SJSA1 (cell line): ENCODE data around the gene CCNQ. TPM values are rescaled to one million over a fixed set of nuclear protein-coding genes. Genes with fewer than 3 reads are reported as not detected.
"Not testable (repeated sequence)": the region's sequence is repeated elsewhere in the genome, so short reads cannot be mapped to it uniquely, and the experiment has no call there.

Experiments used
- DNase-seq, 2 experiments: peaks; one replicate each; pipeline ENCODE4 v3.0.0-alpha.2; 2015 to 2020; ENCODE audit warnings: low spot score in 2 of 2, low read depth in 1 of 2
- H3K27ac ChIP-seq: fragments of 250-450 bp; sonication (Bioruptor Pico); 2 replicates; pipeline ENCODE4 v1.5.1; 2020; ENCODE audit warnings: mild to moderate bottlenecking, moderate library complexity
- H3K27me3 ChIP-seq: fragments of 250-450 bp; sonication (Bioruptor Pico); replicated peaks from 2 replicates; pipeline ENCODE4 v1.5.1; 2020; ENCODE audit warnings: mild to moderate bottlenecking, moderate library complexity
- H3K36me3 ChIP-seq: fragments of 250-450 bp; sonication (Bioruptor Pico); 2 replicates; pipeline ENCODE4 v1.5.1; 2020; ENCODE audit warnings: mild to moderate bottlenecking
- H3K4me1 ChIP-seq: fragments of 250-450 bp; sonication (Bioruptor Pico); replicated peaks from 2 replicates; pipeline ENCODE4 v1.6.1; 2021; ENCODE audit warnings: mild to moderate bottlenecking
- H3K4me3 ChIP-seq: fragments of 250-450 bp; sonication (Bioruptor Pico); 2 replicates; pipeline ENCODE4 v1.5.1; 2020; ENCODE audit warnings: mild to moderate bottlenecking
- H3K9me3 ChIP-seq: fragments of 250-450 bp; sonication (Bioruptor Pico); replicated peaks from 2 replicates; pipeline ENCODE4 v1.5.1; 2020; ENCODE audit warnings: mild to moderate bottlenecking
- total RNA-seq: library from RNA; depleted of rRNA; stranded (reverse); fragments of >200 nt; shearing (Covaris generic); gene quantifications from 2 replicates; pipeline ENCODE4 v1.2.3, GENCODE V29; 2014

Gene CCNQ
- total RNA-seq, 1 experiment from 2014 or later: 39.9 TPM

- Histone ChIP-seq H3K9me3 (no peaks in the 10 kb centered on the region), H3K36me3 (no peaks in the 10 kb centered on the region), H3K4me1 (no peaks in the 10 kb centered on the region), H3K27me3 (no peaks in the 10 kb centered on the region), H3K4me3 (no peak overlapping the region), H3K27ac (no peak overlapping the region)
- no peak for DNase-seq
These were observed 23.8 kb upstream of the CCNQ start for GRCh38 chrX:153622661-153623309.

DNA sequence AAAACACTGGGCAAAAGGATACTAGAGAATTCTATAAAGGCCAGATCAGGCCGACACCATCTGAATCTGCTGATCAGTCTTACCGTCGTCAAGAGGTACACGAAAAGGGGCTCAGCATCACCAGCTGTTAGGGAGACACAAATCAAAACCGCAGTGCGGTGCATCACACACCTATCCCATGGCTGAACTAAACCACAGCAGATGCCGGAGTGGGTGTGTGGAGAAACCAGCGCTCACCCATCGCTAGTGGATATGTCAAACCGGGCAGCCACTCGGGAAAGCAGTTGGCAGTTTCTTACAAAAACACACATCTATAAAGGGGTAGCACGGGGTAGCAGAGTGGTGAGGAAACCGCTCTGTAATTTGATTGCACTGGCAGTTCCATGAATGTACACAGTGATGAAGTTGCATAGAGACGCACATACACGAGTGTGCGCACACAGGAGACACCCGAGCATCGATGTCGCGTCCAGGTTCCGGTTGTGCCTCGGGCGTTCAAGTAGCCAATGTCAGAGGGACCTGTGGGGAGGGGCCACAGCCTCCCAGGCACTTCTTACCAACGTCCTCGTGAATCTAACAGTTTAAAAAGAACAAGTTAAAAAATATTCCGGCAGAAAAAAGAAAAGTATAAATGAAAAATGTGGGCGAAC lies 23.1 kb upstream of the CCNQ start:
- Histone ChIP-seq H3K27me3 (no peaks in the 10 kb centered on the region; the same call in 1 of the 2 replicates), H3K4me3 (no peak overlapping the region), H3K4me1 (no peaks in the 10 kb centered on the region), H3K27ac (no peak overlapping the region), H3K36me3 (no peaks in the 10 kb centered on the region), H3K9me3 (no peaks in the 10 kb centered on the region)
- no peak for DNase-seq

DNA sequence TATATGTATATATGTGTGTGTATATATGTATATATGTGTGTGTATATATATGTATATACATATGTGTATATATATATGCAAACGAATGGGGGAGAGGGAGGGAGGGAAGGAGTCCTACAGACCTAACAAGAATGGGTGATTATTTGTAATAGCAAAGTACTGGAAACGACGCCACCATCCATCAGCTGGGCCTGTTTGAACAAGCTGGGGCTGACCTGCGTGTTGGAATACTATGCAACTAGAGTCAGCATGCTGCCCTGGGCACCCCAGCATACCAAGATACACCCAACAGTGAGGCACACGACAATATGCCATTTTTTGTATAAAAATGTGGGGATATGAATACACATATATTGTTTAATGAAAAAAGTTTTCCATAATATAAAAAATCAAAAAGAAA lies 21.6 kb upstream of the CCNQ start:
- no peak for DNase-seq
- Histone ChIP-seq H3K9me3 (no peaks in the 10 kb centered on the region), H3K36me3 (no peaks in the 10 kb centered on the region), H3K4me1 (no peaks in the 10 kb centered on the region), H3K27me3 (no peaks in the 10 kb centered on the region; the same call in 1 of the 2 replicates), H3K27ac (no peak overlapping the region), H3K4me3 (no peak overlapping the region)

DNA sequence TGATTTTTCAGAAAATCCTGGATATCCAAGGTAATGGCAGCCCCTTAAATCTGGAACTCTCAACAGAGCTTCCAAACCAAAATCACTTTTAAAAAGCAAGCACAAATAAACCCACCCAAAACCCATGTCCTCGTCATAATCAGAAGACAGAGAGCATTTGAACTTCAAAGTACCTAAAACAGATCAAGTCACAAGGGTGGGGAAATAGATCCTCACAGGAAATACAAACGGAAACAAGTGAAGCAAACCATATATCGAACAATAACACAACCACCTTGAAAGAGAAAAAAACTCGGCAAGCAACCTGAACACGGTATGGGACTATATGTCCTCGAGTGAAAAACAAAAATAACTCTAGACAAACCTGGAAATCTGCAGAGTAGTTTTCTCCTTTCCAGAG lies 15.9 kb upstream of the CCNQ start:
- Histone ChIP-seq H3K36me3 (no peaks in the 10 kb centered on the region), H3K9me3 (no peaks in the 10 kb centered on the region), H3K4me1 (no peaks in the 10 kb centered on the region; the same call in 1 of the 2 replicates), H3K4me3 (no peak overlapping the region), H3K27me3 (peaks cover 4% of the 10 kb centered on the region), H3K27ac (no peak overlapping the region)
- no peak for DNase-seq

GRCh38 chrX:153612413-153612812 lies 13.5 kb upstream of the CCNQ start:
- no peaks in the 10 kb centered on the region; the same call in 1 of the 2 replicates for H3K4me1 ChIP-seq
- no peaks in the 10 kb centered on the region for H3K36me3 ChIP-seq
- no peaks in the 10 kb centered on the region for H3K9me3 ChIP-seq
- DNase-seq: no peak
- peaks cover 4% of the 10 kb centered on the region for H3K27me3 ChIP-seq
- H3K4me3 ChIP-seq: no peak overlapping the region
- no peak overlapping the region for H3K27ac ChIP-seq

DNA sequence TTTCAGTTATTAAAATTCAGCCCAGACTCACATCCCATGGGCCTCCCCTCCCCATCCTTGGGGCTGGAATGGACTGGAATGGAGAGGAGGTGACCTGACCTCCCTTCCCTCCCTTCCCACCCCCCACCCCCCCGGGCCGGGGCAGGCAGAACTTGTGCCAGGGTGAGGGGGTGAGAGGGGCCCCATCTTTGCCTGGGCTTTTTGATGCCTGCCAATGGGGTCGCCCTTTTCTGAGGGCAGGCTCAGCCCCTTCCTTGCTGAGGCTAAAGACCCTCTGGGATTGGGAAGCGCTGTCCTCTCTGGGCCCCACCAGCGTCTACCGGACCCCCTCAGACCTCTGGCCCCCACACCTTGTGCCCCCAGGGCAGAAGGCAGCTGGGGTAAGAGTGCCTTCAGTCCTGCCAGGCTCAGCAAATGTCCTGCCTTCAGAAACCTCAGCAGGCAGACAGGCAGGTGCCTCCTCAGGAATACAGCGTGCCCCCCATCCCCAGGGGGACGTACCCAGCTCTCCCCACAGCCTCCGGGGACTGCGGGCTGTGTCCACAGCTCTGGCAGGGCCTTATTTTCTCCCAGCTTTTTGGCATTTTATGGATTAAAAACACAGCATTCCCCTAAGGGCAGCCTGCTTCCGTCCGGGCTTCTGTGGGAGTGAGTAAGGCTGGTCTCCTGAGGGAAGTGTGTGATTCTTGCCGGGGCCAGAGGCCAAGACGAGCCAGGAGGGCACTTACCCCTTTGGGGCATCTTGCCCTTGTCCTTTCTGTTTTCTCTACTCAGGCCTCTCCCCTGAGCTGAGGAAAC lies 12.6 kb upstream of the CCNQ start:
- H3K27ac ChIP-seq: no peak overlapping the region
- peaks cover 4% of the 10 kb centered on the region for H3K27me3 ChIP-seq
- H3K4me3 ChIP-seq: no peak overlapping the region
- no peaks in the 10 kb centered on the region for H3K9me3 ChIP-seq
- no peaks in the 10 kb centered on the region; the same call in 1 of the 2 replicates for H3K4me1 ChIP-seq
- no peak for DNase-seq
- no peaks in the 10 kb centered on the region for H3K36me3 ChIP-seq

DNA sequence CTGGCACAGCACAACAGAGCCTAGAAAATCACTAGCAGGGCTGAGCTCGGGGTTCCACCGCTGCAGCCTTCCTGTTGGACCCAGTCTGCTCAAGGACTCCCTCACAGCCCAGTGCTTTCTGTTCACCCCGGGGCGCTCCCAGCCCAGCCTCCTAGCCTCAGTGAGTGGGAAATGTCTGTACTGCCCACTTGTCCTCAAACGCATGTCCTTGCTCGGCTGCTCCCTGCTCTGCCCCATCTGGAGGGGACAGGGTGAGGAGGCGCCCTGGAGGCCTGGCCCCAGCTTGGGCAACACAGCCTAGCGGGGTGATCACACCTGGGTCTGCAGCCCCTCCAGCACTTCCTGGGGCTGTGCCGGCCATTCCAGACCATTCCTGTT lies 11.9 kb upstream of the CCNQ start:
- Histone ChIP-seq H3K4me3 (no peak overlapping the region), H3K27me3 (peaks cover 4% of the 10 kb centered on the region), H3K4me1 (no peaks in the 10 kb centered on the region; the same call in 1 of the 2 replicates), H3K9me3 (no peaks in the 10 kb centered on the region), H3K27ac (no peak overlapping the region), H3K36me3 (no peaks in the 10 kb centered on the region)
- DNase-seq: no peak

DNA sequence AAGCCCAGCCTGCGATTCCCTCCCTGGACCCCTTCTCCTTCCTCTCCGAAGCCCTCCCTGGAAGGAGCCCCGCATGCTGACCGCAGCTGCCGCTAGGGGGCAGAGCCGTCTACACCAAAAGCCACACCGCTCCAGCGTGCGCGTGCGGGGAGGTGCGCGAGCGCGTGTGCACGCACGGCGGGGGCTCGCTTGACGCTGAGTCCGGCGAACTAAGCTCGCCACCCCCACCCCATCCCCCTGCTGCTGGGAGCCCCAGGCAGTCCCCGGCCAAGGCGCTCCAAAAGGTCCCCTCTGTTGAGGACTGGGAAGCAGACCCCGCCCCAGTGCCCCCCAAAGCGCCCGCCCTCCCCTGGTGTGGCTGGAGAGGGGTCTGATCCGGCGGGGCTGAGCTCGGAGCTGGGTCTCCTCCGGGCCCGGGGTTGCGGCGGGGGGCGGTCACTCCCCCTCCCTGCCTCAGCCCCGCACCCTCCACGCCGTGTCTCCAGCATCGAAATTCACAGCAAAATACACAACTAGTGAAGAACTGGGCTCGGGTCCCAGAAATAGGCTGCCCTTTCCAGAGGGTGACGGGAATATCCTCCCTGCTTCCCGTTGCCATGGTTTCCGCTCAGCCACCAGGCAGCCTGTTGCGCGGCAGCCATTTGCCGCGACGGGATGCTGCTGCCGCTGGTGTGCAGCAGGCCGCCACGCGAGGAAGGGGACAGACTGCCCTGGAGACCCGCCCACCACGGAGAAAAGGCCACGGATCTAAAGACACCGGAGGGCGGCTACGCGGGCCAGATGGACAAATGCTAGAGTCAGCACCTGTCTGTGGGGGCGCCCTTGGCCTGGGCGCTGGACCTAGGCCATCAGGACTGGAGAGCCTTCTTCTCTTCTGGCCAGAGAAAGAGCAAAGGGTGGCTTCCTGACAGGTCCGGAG lies 11.2 kb upstream of the CCNQ start:
- H3K4me3 ChIP-seq: no peak overlapping the region
- peaks cover 3% of the 10 kb centered on the region for H3K27me3 ChIP-seq
- no peak overlapping the region for H3K27ac ChIP-seq
- DNase-seq: peak; percentile 35 to 64
- H3K4me1 ChIP-seq: no peaks in the 10 kb centered on the region; the same call in 1 of the 2 replicates
- H3K36me3 ChIP-seq: no peaks in the 10 kb centered on the region
- no peaks in the 10 kb centered on the region for H3K9me3 ChIP-seq

- no peak overlapping the region for H3K27ac ChIP-seq
- no peak for DNase-seq
- H3K9me3 ChIP-seq: no peaks in the 10 kb centered on the region
- no peaks in the 10 kb centered on the region; the same call in 1 of the 2 replicates for H3K27me3 ChIP-seq
- no peaks in the 10 kb centered on the region for H3K36me3 ChIP-seq
- no peak overlapping the region for H3K4me3 ChIP-seq
- H3K4me1 ChIP-seq: no peaks in the 10 kb centered on the region; the same call in 1 of the 2 replicates
These were observed 9.9 kb upstream of the CCNQ start for GRCh38 chrX:153608806-153609205.

- Histone ChIP-seq H3K36me3 (no peaks in the 10 kb centered on the region), H3K9me3 (no peaks in the 10 kb centered on the region), H3K4me3 (no peak overlapping the region), H3K27me3 (no peaks in the 10 kb centered on the region; the same call in 1 of the 2 replicates), H3K4me1 (no peaks in the 10 kb centered on the region; the same call in 1 of the 2 replicates), H3K27ac (no peak overlapping the region)
- DNase-seq: no peak
These were observed 9.4 kb upstream of the CCNQ start for GRCh38 chrX:153608376-153608775.

DNA sequence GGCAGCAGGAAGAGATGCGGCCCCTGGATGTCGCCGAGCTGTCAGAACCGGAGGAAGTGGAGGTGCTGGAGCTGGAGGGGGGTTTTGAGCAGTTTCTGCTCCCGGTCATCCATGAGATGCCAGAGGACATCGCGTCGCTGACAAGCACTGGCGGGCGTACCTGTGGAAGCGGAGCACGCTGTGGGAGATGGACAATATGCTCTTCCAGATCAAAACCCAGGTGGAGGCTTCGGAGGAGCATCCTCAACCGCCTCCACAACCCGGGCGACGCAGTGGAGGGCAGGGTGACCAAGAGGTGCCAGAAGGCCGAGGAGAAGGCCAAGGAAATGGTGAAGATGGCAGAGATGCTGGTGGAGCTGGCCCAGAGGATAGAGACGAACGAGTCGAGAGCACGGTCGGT lies 7.6 kb upstream of the CCNQ start:
- no peak for DNase-seq
- H3K4me1 ChIP-seq: no peaks in the 10 kb centered on the region; the same call in 1 of the 2 replicates
- no peak overlapping the region for H3K4me3 ChIP-seq
- no peaks in the 10 kb centered on the region for H3K9me3 ChIP-seq
- H3K27ac ChIP-seq: no peak overlapping the region
- no peaks in the 10 kb centered on the region; the same call in 1 of the 2 replicates for H3K27me3 ChIP-seq
- no peaks in the 10 kb centered on the region for H3K36me3 ChIP-seq

GRCh38 chrX:153604666-153605380 lies 5.9 kb upstream of the CCNQ start:
- H3K4me1 ChIP-seq, DNase-seq, H3K4me3 ChIP-seq, H3K27me3 ChIP-seq, H3K9me3 ChIP-seq, H3K36me3 ChIP-seq, H3K27ac ChIP-seq: not testable (repeated sequence)
